Body of pancreas (tissue), 4 donors: ENCODE measurements around the gene RPP40.

ENCODE experiments used
- POLR2A ChIP-seq, 3 donors: fragments of 450-650 bp; IDR thresholded peaks; one replicate each; pipeline ENCODE4 v1.6.1; 2016; ENCODE audit warnings: antibody characterized with exemption in 3 of 3, mild to moderate bottlenecking in 2 of 3
- TF ChIP-seq, protein P1 (sequence below), 7 experiments: fragments of 450-650 bp in 4 of 7; fragments of 200-600 bp in 3 of 7; sonication (generic) in 3 of 7; IDR thresholded peaks; one replicate each; pipeline ENCODE4 v1.5.1; 2016 to 2019; ENCODE audit warnings: antibody characterized with exemption in 7 of 7

DNA sequence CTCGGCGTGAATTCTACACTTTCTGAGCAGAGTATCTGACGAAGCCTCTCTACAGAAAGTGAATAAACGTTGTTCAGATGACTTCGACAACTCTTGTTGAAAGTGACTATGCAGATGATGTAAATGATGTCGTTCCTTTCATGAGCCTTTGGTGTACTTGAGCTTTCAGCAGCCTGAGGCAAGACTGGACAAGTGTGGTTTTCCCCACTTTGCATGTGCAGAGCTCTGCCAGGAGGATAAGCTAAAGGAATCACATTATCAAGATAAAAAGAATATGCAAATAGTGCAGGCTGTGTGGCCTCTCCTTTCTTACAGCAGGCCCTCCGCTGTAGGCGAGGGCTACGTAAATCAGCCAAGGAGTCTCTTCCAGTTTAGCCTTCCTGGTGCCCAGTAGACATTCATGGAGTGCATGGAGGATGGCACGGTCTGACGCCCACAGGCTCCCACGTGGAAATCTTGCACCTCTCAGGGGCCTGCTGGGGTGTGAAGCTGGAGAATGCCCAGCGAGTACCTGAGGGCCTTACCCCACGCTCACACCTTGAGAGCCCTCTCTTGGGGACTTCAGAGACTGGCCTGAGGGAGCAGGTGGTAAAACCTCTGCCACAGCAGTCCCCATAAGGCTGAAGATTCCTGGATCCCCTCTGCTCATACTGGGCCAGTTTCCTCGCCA is 54.9 kb downstream of the RPP40 start:
- TF ChIP-seq, protein P1, sequence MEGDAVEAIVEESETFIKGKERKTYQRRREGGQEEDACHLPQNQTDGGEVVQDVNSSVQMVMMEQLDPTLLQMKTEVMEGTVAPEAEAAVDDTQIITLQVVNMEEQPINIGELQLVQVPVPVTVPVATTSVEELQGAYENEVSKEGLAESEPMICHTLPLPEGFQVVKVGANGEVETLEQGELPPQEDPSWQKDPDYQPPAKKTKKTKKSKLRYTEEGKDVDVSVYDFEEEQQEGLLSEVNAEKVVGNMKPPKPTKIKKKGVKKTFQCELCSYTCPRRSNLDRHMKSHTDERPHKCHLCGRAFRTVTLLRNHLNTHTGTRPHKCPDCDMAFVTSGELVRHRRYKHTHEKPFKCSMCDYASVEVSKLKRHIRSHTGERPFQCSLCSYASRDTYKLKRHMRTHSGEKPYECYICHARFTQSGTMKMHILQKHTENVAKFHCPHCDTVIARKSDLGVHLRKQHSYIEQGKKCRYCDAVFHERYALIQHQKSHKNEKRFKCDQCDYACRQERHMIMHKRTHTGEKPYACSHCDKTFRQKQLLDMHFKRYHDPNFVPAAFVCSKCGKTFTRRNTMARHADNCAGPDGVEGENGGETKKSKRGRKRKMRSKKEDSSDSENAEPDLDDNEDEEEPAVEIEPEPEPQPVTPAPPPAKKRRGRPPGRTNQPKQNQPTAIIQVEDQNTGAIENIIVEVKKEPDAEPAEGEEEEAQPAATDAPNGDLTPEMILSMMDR (IDR thresholded peaks at IDR 0.05), result no peak
- TF ChIP-seq POLR2A (IDR thresholded peaks at IDR 0.05), result no peak
